Peyer's patch (tissue), 4 donors: ENCODE data around the gene NVL.

Experiments used
- CTCF ChIP-seq, 6 experiments: fragments of 450-650 bp in 4 of 6; fragments of 200-600 bp in 2 of 6; sonication (generic) in 1 of 6; IDR thresholded peaks; one replicate each; pipeline ENCODE4 v1.5.1; 2017 to 2019; ENCODE audit warnings: antibody characterized with exemption in 6 of 6, mild to moderate bottlenecking in 3 of 6, moderate library complexity in 1 of 6
- POLR2A ChIP-seq, 2 donors: fragments of 450-650 bp; IDR thresholded peaks; one replicate each; pipeline ENCODE4 v1.5.1; 2017; ENCODE audit warnings: antibody characterized with exemption in 2 of 2, mild to moderate bottlenecking in 2 of 2, moderate library complexity in 2 of 2

GRCh38 chr1:224219612-224220059 is 110.3 kb downstream of the NVL start:
- TF ChIP-seq POLR2A (IDR thresholded peaks at IDR 0.05) (no peak), CTCF (IDR thresholded peaks at IDR 0.05) (no peak)
